Globus pallidus (tissue), 1 donor: ENCODE data around the gene CDH4.

Source experiments
- DNase-seq: peaks from one replicate; pipeline ENCODE4 v3.0.0-alpha.2; 2015; ENCODE audit warnings: low spot score

Gene CDH4

DNA sequence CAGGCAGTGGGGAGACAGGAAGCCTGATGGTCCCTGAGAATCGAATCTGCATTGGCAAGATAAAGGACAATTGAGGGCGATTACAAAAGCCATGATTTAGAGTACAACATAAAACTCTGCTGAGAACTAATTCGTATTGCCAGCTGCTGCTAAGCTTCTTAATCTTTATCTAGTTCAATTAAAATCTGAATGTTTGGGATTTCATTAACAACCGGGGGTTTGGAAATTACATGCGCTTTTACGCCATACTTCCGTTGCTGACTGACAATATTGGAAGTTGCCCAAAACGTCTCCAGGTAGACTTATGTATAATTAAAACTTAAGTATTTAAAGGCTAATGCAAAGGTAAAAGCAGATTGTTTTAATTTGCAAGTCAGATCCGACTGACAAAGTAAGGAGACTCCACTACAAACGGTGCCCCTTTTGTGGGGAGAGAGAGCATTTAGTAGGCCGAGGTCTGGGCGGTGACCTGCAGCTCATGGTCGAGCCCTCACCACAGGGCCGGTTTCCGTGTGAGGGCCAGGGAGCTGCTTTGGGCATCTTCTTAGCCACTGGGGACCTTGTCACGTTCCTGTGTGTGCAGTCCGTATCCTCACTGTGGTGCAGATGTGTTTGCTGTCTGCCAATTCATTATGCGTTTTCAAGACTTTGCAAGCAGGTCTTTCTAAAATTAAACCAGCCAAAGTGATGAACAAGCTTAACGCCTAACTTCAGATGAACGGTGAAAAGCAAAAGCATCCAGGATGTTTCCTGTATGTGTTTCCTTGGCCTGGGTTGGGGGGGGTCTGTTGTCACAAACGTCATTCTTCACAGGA is 49.9 kb downstream of the CDH4 start:
- no peak for DNase-seq

DNA sequence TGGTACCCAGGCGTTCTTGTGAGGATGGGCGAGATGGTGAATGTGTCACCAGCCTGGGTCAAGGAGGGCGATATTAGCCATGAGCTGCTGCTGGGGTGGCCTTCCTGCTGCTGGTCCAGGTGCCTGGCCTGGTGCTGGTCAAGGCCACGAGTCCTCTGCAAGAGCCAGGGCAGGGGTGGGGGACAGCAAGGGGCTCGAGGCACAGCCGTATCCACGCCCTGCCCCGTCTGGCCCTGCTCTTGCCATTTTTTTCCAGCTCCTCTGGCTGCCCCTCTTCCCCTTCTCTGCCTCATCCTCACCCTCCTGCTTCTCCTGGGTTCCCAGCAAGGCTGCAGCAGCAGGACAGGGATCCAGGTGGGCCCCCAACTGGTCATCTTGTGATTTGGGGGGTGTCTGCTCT is 51.2 kb downstream of the CDH4 start:
- no peak for DNase-seq

DNA sequence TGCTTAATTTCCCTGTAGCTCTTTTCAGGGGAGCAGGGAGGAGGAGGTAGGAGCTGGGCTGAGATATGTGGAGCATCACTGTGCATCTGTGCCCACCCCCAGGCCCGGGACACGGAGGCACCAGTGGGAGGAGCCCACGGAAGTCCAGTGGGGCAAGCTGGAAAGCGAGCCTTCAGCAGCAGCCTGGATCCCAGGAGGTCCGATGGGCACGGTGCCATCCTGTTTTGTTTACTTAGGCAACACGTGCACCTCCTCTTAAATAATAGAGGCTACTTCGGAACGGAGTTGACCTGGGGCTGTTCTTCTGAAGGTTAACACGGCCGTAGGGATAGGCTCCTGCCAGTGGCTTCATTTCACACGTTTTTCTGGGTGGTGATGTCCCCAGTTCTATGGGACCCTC is 51.6 kb downstream of the CDH4 start:
- DNase-seq = no peak

DNA sequence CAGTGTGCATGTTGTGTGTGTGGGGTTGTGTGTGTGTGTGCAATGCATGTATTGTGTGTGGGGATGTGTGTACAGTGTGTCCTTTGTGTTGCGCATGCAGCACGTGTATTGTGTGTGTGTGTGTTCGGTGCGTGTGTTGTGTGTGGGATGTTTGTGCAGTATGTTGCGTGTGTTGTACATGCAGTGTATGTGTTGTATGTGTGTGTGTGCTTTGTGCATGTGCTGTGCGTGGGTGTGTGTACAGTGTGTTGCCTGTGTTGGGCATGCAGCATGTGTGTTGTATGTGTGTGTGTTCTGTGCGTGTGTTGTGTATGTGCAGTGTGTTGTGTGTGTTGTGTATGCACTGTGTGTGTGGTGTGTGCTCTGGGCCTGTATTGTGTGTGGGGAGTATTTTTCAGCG is 52.7 kb downstream of the CDH4 start:
- DNase-seq = no peak

DNA sequence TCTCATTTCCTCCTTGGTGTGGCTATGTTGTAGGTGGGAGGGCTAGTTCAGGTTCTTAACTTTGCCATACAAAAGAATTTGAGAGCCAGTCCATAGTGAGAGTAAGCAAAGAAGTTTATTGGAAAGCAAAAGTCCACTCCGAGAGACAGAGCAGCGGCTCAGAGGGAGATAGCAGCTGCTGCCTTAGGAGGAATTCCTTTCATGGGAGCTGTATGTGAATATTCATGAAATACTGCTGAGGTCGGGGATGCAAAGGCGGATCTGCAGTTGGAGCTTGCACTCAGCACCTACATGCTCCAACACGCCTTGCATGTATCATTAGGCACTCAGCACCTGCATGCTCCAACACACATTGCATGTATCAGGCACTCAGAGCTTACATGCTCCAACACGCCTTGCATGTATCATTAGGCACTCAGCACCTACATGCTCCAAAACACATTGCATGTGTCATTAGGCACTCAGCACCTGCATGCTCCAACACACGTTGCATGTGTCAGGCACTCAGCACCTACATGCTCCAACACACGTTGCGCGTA is 54.9 kb downstream of the CDH4 start:
- DNase-seq = no peak

DNA sequence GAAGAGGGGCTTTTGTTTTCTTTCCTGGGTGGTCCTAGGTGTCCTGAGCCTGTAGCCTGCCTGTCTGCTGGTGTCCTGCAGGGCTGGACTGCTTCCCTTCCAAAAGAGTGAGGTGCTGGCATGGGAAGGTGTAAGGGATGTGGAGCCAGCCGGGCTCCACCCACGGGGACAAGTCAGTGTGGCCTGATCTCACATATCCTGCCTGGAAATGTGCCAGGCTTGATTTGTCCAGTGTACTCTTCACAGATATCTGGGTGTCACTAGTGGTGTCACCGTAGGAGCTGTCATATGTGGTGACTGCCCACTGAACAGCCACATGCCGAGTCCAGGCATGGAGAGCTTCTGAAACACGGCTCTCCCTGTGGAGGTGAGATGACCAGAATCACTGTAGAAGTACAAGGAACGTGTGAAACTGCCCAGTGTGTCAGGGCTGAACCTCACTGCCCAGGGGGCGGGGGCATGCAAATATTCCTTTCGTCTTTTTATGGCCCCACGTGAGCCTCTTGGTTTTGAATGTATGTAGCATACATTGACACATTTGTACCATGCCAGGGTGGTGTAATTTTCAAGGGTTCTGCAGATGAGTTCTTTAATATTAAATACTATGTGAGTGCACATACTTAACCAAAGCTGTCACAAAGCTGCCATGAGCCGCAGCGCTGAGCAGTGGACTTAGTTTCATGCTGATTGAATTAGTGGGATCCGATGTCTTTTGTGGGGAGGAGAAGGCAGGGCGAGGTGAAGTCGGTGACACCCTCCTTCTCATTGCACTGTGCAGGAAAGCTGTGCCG is 55.8 kb downstream of the CDH4 start:
- no peak for DNase-seq

DNA sequence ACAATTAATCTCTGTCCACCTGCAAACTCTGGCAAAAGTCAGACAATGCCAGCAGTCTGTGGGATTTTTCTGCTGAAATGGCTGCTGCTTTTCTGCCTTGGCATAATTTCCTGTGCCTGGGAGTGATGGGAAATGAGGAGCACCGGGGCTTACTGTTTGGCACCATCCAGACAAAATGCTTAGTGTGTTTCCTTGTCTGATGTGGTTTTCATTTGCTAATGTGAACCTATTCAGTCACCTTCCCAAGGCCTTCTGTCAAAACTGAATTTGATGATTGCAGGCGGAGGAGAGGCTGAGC is 56.4 kb downstream of the CDH4 start:
- no peak for DNase-seq

DNA sequence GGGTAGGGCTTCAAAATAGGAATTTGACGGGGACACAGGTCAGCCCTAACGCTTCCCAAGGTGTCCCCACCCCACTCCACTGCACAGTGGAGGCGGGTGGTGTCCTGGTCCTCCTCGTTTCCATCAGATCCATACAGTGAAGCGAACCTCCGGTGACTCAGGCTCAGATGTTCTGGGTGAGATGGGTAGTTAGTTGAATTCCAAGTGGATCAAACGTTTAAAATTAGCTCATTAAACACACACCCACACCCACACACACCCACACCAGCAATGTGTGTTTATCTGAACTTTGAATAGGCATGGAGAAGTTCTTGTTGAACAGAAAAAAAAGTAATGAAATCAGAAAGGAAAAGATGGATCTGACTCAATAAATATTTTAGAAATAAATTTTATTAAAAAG is 58.9 kb downstream of the CDH4 start:
- no peak for DNase-seq

DNA sequence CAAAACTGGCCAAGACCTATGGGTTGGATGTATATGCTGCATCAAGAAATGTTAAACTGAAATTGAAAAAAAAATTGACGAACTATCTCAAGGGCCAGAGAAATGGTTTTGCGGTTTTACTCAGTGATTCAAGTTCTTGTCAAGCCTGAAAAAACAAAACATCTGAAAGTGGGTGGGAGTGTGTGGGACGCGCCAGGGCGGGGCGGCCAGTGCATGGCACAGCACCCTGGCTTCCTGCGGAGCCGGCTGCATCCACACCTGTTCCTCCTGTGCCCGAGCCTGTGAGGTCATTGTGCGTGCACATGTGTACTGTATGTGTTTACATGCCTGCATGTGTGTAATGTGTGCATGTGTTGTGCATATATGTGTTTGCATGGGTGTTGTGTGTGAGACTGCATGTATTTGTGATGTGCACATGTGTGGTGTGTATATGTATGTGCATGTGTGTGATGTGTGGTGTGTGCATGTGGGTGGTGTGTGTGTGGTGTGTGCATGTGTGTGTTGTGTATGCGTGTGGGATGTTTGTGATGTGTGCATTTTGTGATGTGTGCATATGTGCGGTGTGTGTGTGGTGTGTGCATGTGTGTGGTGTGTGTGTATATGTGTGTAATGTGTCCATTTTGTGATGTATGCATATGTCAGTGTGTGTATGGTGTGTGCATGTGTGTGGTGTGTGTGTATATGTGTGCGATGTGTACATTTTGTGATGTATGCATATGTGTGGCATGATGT is 59.8 kb downstream of the CDH4 start:
- no peak for DNase-seq

DNA sequence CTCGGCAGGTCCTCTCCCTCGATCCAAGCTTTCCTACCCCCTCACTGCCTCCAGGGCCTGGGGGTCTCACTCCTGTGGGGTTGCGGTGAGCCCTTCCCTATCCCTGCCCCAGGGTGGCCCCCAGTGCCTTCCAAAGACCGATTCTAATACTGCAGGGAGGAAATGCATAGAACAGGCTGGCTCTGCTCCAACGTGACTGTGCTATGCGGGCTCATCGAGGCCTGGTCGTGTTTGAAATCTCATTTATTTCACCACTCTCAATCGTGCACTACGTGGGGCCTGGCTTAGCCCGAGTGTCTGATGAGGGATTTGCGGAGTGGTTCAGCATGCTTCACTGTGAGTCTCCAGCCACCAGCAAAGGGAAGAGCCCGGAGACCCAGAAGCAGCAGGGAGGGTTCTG is 60.9 kb downstream of the CDH4 start:
- no peak for DNase-seq

DNA sequence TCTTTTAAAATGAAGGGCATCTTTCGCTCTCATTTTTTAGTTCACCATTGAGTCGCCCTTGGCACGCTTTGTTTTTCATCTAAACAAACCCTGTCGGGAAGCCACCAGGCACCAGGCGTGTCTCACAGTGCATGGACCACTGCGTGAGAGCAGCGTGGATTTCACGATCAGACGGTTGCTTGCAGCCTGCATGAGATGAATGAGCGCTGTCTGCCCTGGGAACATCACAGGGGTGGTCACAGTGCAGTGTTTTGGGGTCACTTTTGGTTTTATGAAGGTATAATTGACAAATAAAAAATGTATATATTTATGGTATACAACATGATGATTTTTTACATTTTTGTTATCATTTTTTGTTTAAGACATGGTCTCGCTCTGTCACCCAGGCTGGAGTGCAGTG is 61.3 kb downstream of the CDH4 start:
- DNase-seq = no peak

DNA sequence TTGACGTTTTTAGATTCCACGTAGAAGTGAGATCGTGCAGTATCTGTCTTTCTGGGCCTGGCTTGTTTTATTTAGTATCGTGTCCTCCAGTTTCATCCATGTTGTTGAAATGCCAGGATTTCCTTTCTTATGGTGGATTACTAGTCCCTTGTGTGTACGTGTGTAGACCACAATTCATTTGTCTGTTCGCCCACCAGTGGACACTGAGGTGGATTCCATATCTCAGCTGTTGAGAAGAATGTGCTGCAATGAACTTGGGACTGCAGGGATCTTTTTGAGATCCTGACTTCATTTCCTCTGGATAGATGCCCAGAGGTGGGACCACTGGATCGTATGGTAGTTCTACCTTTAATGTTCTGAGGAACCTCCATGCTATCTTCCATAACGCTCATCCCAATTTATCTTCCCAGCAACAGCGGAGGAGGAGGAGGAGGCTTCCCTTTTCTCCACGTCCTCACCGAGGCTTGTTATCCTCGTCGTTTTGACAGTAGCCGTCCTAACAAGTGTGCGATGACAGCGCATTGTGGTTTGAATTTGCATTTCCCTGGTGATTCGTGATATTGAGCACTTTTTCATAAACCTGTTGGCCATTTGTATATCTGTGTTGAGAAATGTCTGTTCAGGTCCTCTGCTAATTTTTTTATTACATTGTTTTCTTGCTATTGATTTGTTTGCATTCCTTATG is 62.4 kb downstream of the CDH4 start:
- DNase-seq = no peak

DNA sequence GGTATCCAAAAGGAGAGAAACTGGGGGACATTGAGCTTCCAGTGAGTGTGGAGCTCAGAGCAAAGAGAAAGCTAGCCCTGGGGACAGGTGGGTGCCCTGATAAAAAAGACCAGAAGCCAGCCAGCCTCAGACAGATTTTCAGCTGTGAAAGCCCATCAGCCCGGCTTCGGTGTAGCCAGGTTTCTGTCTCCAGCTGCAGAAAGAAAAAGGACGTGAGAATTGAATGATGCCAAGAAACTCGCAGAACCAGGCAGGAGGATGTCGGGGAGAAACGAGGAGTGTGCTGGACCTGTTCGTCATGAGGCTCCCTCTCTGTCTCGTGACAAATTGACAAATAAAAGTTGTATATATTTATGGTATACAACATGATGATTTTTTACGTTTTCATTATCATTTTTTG is 63.3 kb downstream of the CDH4 start:
- no peak for DNase-seq

DNA sequence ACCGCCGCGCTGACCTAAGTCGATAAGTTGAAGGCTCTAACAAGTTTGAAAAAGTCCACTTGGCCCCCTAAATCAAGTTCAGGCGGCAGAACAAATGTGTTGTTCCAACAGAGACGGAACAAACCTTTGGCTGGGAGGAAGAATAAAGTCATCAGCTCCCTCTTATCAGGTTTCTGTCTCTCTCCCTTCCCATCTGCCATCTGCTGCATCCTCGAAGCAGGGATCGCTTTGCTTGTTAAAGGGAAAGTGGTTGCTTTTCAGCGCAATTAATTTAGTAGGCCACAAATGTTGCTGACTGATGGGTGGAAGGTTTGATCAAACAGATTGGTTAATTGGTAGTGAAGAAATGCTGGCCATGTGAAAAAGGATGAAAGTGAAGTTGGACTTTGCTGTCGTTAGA is 64.3 kb downstream of the CDH4 start:
- DNase-seq = no peak

DNA sequence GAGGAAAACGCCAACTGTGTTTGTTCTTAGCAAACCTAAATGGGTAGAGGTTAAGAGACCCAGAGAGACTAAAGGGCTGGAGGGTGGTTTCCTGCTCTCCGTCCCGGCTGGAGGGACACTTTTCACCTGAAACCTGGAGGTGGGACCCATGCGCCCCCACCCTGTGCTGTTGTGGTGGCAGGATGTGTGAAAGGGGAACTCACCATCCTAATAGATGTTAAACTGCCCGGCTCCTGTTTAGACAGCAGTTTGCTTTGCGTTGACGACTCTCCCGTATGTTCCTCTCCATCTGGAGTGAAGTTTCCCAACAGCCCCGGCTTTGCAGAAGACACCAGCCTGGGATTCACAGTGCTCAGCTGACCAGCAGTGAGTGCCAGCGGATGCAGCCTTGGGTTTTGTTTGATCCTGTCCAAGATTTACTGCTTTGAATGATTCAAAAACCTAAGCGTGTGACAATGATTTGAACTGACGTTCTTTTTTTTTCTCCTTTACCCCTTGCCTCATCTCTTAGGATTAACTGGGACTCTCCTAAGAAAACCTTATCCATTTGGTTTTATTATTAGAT is 66.0 kb downstream of the CDH4 start:
- no peak for DNase-seq

DNA sequence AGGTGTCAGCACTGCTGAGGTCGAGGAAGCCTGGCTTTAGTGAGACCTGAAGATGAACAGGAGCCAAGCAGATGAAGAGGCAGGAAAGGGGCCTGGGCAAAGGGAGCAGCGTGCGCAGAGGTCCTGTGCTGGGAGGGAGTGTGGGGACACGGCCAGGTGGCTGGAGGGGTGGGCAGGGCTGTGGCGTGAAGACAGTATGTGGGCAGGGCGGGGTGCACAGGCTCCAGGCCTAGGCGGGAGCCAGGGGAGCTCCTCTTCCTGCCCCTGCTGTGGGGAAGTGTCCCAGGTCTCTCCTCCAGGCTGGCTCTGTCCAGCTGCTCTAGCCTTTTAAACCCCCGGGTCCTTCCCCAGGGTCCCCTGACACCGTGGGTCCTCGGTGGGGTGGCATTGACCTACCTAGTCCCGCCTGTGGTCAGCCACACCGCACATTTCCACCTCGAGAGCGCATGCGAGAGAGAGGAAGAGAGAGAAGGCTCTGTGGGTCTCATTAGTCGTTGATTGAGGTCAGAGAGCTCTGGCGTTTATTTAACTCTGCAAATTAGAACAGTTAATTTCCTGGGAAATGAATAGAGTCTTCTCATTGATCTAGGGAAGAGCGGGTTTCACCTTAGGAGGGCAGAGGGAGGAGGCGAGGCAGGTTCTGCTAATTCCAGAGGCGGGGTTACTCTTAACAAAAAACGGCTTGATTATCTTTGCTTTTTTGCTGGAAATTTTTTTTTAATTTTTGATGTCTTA is 68.8 kb downstream of the CDH4 start:
- no peak for DNase-seq

DNA sequence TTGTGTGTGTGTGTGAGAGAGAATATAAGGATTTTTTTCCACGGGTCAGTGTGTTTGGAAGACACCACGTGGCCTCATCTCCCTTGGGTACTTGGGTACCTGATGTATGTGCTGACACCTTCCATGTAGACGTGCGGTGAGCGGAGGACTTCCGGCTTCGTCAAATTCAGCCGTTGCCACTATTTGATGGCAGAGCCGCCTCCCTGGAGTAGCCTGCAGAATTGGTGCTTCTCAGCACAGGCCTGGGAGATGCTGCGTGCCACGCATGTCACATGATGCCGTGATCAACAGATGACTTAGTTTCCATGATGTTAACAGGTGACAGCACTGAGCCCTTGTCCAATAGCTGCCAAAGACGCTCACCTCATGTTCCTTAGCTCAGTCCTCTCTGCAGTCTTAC is 69.4 kb downstream of the CDH4 start:
- no peak for DNase-seq

DNA sequence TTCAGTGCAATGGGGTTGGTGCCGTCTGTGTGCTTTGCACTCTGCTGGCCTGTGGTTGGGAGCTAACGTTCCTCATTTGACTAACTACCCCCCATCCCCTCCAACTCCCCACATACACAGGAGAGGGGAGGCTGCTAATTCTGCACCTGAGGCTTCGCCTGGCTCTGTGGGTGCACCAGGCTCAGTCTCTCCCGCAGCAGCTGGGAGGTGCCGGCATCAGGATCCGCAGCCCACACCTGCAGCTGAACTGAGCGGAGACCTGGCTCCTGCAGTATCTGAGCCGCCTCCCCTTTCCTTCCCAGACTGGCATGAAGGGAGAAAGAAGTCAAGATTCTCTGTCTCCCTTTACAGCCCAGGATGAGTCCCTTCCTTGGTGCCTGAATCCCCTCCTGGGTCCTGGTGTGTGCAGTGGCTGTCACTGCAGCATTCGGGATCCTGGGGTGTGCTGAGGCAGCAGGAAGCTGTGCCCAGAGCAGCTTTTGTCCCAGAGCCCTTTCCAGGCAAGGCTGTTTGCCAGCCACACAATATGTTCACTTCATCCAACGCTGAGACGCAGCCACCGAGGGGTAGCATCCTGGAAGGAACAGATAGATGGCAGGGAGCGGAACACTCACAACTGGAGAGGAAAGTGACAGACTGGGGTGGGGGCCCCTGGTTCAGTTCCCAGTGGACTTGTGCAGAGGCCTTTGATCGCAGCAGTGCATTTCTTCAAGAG is 70.2 kb downstream of the CDH4 start:
- DNase-seq = no peak

DNA sequence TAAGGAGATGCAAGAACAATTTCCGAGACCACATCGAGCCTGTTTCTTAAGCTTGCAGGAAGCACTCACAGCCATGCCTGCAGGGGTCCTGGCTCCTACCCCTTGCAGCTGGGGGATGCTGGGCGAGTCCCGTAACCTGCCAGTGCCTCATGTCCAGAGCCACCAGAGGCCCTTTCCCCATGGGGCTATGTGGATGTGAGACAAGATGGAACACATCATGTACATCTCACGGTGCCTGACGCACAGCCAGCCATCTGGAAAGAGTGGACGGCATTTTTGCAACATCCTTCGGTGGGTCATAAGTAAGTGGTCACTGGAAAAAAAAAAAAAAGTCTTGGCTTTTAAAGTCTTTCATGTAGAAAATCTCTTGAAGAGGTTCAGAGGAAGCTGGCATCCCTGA is 72.8 kb downstream of the CDH4 start:
- DNase-seq = no peak

DNA sequence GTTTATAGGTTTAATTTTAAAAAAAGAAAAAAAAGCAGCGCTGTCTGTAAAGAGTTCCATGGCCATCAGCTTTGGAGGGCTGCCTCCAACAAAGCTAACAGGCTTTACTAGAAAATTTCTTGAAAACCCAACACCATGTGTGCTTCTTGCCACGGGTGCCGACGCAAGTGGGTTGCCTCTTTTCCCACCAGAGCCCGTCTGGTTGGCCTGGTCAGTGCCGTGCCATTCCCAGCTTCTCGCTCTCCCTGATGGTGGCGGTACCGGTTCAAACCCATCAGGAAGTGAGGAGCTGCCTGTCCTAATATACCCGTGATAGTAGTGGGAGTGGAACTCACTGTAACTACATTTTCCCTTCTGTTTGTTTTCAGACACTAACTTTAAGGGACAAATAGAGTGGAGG is 73.7 kb downstream of the CDH4 start:
- no peak for DNase-seq
